ENCODE results near the gene ELMO3. TPM values are rescaled to one million over a fixed set of nuclear protein-coding genes. Genes with fewer than 3 reads are reported as not detected.

ELMO3 gene
- total and polyA plus RNA-seq, 2 of the 13 experiments (the other 11 are each of a cell fraction or from before 2014, with no cell fraction given), result 2.6 to 4.0 TPM

DNA sequence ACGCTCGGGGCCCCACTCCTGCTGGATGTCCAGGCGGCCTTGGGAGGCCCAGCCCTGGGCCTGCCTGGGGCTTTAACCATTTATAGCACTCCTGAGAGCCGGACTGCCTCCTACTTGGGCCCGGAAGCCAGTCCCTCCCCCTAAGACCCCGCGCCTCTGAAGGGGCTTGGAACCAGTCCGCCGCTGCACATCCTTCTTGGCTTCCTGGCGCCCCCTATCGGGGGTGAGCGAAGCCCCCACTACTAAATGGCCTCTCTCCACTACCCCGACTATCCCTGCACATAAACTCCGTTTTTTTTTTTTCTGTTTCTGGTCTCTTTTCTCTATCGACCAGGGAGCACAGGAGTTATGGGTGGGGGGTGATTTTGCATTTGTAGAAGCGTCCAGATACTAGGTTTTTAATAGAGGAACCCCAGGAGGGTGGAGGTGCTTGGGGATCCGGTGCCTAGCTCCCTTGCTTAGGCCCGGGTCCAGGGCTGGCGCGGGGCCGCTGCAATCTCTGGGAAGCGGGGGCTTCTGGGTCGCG lies 29.2 kb upstream of the ELMO3 start (continued):
- TF ChIP-seq ZNF10 (CRISPR knock-in tag; IDR thresholded peaks at IDR 0.05; ENCODE audit: borderline replicate concordance, low read depth) (no peak), ZNF30 (CRISPR knock-in tag; IDR thresholded peaks at IDR 0.05) (no peak), ARNT (IDR thresholded peaks at IDR 0.05) (no peak), ZNF605 (CRISPR knock-in tag; IDR thresholded peaks at IDR 0.05) (peak; percentile 65; the same call in 1 of the 2 replicates), DR1 (CRISPR knock-in tag; IDR thresholded peaks at IDR 0.05) (no peak), KDM5A (IDR thresholded peaks at IDR 0.05; ENCODE audit: borderline replicate concordance, low read length) (no peak), ISX (CRISPR knock-in tag; conservative IDR thresholded peaks at IDR 0.05) (no peak), ZBTB8A (CRISPR knock-in tag; IDR thresholded peaks at IDR 0.05; ENCODE audit: borderline replicate concordance, low read depth) (peak; percentile 21; the same call in 1 of the 2 replicates), SMAD1 (CRISPR knock-in tag; IDR thresholded peaks at IDR 0.05; ENCODE audit: borderline replicate concordance, low read depth) (0 out of 2 replicates have a peak, but pooled peaks have one; percentile 54), ZBTB7B (CRISPR knock-in tag; IDR thresholded peaks at IDR 0.05) (no peak; the same call in 1 of the 2 replicates), ZNF138 (CRISPR knock-in tag; IDR thresholded peaks at IDR 0.05; ENCODE audit: low read depth) (no peak), MYNN (CRISPR knock-in tag; IDR thresholded peaks at IDR 0.05; ENCODE audit: low read depth) (no peak), HIC2 (CRISPR knock-in tag; IDR thresholded peaks at IDR 0.05; ENCODE audit: low read depth) (no peak), GRHL1 (CRISPR knock-in tag; conservative IDR thresholded peaks at IDR 0.05) (no peak), NCOA5 (CRISPR knock-in tag; IDR thresholded peaks at IDR 0.05) (no peak), BRCA1 (CRISPR knock-in tag; IDR thresholded peaks at IDR 0.05) (no peak), ZNF550 (CRISPR knock-in tag; IDR thresholded peaks at IDR 0.05; ENCODE audit: borderline replicate concordance) (no peak), PBX2 (CRISPR knock-in tag; IDR thresholded peaks at IDR 0.05) (no peak), ZNF263 (CRISPR knock-in tag; IDR thresholded peaks at IDR 0.05) (no peak), TEF (CRISPR knock-in tag; IDR thresholded peaks at IDR 0.05) (no peak), ZNF619 (CRISPR knock-in tag; IDR thresholded peaks at IDR 0.05) (no peak), NR2F6 (IDR thresholded peaks at IDR 0.05) (no peak), NR2F6 (CRISPR knock-in tag; IDR thresholded peaks at IDR 0.05) (no peak)
- TF ChIP-seq, protein P1, sequence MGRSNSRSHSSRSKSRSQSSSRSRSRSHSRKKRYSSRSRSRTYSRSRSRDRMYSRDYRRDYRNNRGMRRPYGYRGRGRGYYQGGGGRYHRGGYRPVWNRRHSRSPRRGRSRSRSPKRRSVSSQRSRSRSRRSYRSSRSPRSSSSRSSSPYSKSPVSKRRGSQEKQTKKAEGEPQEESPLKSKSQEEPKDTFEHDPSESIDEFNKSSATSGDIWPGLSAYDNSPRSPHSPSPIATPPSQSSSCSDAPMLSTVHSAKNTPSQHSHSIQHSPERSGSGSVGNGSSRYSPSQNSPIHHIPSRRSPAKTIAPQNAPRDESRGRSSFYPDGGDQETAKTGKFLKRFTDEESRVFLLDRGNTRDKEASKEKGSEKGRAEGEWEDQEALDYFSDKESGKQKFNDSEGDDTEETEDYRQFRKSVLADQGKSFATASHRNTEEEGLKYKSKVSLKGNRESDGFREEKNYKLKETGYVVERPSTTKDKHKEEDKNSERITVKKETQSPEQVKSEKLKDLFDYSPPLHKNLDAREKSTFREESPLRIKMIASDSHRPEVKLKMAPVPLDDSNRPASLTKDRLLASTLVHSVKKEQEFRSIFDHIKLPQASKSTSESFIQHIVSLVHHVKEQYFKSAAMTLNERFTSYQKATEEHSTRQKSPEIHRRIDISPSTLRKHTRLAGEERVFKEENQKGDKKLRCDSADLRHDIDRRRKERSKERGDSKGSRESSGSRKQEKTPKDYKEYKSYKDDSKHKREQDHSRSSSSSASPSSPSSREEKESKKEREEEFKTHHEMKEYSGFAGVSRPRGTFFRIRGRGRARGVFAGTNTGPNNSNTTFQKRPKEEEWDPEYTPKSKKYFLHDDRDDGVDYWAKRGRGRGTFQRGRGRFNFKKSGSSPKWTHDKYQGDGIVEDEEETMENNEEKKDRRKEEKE (IDR thresholded peaks at IDR 0.05), result no peak

Measured in HepG2 (cell line).